Measurements from ENCODE around the gene RAC2.

- no peak for TF ChIP-seq POLR2A (IDR thresholded peaks at IDR 0.05)
- TF ChIP-seq, protein P1, sequence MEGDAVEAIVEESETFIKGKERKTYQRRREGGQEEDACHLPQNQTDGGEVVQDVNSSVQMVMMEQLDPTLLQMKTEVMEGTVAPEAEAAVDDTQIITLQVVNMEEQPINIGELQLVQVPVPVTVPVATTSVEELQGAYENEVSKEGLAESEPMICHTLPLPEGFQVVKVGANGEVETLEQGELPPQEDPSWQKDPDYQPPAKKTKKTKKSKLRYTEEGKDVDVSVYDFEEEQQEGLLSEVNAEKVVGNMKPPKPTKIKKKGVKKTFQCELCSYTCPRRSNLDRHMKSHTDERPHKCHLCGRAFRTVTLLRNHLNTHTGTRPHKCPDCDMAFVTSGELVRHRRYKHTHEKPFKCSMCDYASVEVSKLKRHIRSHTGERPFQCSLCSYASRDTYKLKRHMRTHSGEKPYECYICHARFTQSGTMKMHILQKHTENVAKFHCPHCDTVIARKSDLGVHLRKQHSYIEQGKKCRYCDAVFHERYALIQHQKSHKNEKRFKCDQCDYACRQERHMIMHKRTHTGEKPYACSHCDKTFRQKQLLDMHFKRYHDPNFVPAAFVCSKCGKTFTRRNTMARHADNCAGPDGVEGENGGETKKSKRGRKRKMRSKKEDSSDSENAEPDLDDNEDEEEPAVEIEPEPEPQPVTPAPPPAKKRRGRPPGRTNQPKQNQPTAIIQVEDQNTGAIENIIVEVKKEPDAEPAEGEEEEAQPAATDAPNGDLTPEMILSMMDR (IDR thresholded peaks at IDR 0.05) = no peak
Observed at GRCh38 chr22:37270928-37271650, 27.0 kb upstream of the RAC2 start.
